UCSD-AML1 (cell line): ENCODE results near the gene XPOT.

ENCODE experiments used
- DNase-seq: peaks from one replicate; lab custom pipeline; 2025; ENCODE audit not compliant: unreplicated experiment; lab: John Stamatoyannopoulos, UW

Gene XPOT

DNA sequence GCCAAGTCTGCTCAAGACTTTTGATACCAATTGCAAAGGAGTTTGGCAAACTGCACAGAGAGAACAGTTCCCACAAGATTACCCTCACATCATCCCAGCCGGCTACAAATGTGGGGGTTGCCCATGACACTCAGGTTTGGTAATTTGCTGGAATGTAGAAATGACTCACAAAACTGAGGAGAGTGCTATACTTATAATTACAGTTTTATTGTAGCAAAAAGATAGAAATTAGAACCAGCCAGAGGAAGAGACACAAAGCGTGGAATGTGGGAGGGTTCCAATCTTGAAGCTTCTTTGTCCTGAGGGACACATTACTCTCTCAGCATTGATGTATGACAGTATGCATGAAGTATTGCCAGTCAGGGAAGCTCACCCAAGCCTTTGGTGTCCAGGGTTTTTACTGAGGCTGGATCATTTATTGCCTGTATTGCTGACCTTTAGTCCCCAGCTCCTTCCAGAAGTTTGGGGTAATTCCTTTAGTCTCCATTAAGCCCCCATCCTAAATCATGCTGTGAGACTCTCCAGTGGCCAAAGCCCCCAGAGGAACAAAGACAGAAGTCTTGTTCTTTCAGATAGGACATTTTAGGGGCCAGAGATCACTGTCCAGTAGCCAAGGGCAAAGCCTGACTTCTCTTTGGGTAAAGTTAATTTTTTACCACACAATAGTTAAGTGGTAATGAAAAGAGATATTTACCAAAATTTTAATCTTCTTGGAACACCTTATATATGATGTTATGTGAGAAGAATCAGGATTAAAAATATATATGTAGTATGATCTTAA, 57.6 kb downstream of the XPOT start:
- DNase-seq: no peak

DNA sequence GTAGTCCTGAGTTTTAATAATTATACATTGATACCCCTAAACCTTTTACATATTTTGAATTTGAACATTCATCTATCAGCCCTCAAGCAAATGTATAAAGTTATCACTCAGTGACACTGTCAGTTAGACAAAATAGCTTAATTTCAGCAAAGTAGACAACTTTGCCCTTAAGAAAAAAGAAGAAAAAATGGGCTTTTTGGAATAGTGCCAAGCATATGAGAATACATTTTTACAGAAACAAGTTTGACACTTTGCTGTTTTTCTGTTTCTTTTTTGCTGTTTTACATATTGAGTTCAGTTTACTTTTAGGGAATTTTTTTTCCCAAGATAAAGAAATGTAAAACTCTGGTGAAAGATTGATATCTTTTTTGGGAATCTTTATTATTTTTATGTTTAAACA, 62.0 kb downstream of the XPOT start:
- DNase-seq: no peak

DNA sequence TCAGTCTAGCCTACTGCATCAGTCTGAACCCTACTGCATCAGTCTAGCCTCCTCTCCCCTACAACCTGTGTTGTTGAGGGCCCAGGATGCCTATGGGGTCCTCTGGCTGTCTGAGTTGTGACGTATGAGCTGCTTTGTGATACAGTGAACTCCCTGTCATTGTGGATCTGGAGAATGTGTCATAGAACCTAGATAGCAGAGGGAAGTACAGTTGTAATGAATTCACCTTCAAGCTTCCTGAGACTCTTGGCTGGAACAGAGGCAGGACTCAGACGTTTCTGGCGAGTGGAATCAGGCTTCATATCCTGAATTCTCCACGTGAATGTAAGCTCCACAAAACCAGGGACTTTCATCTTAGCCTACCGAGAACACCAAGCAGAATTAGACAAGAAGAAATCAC, 64.8 kb downstream of the XPOT start:
- no peak for DNase-seq

DNA sequence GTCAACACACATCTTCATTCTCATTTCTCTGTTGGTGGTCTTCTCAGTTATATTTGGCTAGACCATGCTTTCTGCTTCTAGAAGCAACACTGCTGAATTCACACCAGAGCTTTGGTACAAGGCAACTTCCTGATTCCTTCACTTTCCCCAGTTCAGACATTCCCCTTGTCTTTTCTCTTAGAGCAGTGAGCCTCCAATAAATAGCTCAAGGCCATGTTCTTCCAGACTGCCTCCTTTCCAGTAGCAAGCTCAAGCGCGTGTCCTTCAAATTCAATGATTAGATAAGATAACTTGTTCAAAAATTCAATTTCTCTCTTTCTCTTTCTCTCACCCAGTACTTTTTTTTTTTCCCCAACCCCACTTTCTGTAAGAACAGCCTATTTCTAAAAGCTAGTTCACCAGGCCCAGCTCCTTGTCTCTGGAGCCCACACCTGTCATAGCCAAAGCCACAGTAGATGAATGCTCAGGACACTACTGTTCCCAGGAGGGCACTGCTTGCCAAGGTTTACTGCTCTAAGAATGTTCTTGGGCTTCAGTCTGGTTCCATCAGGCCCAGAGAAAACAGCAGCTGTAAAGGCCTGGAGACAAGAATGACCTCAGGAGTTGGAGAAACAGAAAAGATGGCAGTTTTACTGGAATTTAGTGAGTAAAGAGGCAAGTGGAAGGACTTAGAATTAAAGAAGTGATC, 65.4 kb downstream of the XPOT start:
- DNase-seq: no peak

DNA sequence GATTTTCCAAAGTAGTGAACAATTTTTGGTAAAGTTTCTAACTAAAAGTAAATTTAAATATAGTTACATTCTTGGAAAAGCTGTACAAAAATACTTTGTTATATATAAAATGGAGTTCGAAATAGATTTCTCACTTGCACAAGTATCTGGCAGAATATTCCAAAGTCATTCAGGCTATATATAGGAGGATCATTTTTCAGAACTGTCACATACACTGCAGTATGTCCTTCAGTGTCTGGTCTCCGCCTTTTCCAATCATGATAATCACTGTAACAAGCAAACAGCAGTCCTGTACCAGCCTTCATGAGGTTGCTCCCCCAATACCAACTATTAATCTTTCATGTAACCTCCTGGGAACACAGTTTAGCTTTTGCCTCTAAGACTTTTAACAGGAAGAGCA, 66.3 kb downstream of the XPOT start:
- DNase-seq: no peak

DNA sequence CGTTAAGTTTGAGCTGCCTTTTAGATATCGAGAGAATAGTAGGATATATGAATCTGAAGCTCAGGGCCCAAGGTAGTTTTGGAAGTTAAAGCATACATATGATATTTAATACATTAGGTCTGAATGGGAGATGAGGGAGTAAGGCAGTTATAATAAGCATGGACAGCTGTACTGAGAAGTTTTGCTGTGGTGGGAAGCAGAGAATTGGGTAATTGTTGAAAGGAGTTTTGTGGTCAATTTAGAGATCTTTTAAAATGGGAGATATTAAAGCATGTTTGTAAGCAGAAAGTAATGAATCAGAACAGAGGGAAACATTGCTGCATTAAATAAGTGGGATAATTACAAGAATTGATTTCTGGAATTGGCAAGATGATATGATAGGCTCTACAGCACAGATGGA, 69.0 kb downstream of the XPOT start:
- no peak for DNase-seq

DNA sequence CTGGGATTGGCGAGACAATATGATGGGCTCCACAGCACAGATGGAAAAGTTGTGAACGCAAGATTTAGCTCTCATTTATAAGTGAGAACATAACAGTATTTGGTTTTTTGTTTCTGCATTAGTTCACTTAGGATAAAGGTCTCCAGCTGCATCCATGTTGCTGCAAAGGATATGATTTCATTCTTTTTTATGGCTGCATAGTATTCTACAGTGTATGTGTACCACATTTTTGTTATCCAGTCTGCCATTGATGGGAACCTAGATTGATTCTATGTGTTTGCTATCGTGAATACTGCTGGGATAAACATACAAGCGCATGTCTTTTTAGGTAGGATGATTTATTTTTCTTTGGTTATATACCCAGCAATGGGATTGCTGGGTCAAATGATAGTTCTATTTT, 71.3 kb downstream of the XPOT start:
- no peak for DNase-seq

DNA sequence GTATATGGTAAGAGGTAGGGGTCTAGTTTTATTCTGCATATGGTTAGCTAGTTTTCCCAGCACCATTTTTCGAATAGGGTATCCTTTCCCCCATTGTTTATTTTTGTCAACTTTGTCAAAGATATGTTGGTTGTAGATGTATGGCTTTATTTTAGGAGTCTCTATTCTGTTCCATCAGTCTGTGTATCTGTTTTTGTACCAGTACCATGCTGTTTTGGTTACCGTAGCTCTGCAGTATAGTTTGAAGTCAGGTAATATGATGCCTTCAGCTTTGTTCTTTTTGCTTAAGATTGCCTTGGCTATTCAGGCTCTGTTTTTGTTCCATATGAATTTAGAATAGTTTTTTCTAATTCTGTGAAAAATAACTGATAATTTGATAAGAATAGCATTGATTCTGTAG, 72.7 kb downstream of the XPOT start:
- DNase-seq: no peak

DNA sequence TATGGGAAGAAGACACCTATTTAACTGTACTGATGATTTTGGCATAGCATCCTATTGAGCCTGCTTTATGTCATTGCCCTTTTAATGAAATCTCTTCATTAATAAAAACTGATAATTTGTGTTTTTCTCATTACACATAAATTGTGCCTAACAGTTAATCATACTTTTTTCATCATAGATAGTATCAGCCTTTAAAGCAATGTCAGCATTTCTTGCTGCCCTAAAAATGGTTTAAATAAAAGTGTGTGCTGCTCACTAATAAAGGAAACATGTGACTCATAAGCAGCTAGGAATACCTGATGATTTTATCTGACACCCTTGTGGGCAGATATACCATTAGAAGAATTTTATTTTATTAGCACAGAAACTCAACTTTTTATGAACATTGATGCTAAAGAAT, 74.5 kb downstream of the XPOT start:
- no peak for DNase-seq

DNA sequence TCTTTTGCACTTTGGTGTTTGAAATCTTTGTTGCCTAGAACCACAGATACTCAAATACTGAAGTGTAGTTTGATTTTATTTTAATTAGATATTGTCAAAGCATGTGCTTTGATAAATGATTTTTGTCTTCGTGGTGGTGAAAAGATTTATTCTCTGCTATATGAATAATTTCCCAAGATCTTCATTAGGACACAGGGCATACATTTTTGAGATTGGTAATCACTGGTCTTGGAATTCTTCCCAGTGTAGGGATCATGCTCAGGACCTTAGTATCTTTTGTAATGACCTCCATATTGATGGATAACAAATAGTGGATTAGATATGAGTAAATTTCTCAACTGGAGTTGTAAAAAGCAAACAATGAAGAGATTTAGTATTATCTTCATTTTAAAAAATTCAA, 76.0 kb downstream of the XPOT start:
- no peak for DNase-seq

DNA sequence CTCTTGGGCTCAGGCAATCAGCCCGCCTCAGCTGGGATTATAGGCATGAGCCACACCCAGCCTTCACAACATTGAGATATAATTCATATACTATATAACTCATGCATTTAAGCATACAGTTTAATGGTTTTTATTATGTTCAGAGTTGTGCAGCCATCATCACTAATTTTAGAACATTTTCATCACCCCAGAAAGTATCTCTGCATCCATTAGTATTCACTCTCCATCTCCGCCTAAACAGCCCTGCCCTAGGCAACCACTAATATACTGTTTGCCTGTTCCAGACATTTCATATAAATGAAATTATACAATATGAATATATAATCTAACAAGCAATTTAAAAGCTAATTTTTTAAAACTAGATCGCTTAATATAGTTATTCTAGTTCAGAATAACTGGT, 82.5 kb downstream of the XPOT start:
- no peak for DNase-seq

DNA sequence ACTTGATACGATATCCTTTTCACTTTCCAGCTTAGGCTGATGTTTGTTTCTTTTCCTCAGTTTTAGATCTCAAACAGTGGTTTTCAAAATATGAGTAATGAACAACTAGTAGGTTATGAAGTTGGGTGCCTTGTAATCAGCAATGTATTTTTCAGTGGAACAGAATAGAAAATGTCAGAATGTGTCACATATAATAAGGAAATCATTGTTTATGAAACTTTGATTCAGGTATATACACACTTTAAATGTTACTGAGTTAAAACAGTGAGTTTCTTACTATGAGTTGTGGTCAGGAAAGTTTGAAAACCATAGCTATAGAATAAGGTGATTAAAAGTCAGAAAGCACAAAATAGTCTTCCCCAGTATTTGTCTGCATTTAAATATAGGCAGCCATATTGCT, 87.5 kb downstream of the XPOT start:
- DNase-seq: no peak

DNA sequence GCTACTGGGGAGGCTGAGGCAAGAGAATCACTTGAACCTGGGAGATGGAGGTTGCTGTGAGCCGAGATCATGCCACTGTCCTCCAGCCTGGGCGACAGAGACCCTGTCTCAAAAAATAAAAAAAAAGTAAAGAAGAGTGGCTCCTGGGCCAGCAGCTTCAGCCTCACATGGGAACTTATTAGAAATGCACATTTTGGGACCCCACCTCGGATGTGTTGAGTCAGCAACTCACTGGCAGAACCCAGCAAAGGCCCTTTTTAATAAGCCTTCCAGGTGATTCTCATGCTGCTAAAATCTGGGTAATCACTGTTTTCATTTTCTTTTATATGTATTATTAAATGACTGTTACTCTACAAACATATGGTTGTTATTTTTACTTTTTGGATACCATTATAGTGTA, 89.3 kb downstream of the XPOT start:
- no peak for DNase-seq

DNA sequence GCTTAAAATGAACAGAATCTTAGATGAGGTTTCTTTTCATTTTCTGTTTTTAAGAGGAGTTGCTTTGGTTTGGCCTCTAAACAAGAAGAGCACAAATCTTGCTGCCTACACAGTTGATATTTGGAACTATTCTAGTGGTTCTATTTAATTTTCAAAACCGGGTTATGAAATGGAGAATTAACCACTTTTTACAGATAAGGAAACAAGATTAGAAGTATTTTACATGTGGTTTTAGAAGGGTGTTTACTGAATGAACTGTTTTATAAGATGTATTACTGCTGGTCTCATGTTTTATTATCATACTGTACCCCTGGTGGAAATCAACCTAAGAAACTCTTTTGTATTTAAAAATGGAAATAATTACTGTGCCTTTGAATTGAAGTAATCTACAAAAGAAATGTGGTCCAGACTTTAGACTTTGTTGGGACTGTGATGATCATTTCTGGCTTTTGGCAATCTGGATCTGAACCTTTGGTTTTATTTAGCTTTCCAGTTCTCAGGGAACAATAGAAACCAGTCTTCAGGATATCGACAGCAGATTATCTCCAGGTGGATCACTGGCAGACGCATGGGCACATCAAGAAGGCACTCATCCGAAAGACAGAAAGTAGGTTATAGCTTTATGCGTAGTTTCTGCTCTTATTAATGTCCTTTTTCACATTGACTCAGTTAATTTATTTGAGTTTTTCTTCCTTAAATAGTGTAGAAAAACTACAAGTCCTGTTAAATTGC, 91.0 kb downstream of the XPOT start:
- DNase-seq: no peak

DNA sequence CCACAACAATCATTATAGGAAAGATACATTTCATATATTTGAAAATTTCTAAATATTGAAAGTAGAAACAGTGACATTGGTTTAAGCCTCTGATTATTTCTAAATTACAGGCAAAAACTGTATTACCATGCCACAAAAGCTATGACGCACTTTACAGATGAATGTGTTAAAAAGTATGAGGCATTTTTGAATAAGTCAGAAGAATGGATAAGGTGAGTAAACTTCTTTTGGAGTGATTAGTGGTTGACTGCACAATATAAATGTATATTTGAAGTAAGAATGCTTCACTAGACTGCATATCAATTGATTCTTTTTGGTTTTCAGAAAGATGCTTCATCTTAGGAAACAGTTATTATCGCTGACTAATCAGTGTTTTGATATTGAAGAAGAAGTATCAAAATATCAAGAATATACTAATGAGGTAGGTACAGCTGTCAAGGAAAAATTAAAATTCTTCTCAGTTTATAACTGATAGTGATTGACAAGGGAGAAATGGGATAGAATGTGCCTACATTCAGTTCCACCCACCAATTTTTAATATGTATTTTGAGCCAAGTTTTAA, 92.7 kb downstream of the XPOT start:
- no peak for DNase-seq

DNA sequence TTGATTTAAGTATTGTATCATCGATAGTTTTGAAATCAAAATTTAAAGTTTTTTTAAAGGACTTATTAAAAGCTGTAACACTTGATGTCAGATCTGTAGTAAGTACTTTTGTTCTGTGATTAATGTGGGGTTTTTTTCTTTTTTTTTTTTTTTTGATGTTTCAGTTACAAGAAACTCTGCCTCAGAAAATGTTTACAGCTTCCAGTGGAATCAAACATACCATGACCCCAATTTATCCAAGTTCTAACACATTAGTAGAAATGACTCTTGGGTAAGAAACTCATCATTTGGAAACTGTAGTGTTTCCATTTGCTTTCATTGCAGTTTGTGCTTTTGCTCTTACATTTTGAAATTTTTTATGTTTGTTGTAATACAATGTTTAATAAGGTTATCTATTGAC, 93.3 kb downstream of the XPOT start:
- no peak for DNase-seq

DNA sequence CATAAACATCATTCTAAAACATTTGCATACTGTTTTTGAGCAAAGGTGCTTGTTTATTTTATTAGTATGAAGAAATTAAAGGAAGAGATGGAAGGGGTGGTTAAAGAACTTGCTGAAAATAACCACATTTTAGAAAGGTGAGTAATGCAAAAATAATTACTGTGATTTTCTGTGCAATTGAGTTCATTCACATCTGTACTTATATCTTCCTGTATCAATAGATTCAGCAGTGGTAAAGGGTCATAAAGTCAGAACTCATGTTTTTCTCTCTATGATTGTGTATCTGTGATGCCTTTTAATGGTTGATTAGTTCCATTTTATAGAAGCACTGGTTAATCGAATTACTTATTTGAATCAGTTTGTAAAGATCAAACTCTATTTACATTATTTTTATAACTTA, 93.7 kb downstream of the XPOT start:
- no peak for DNase-seq

DNA sequence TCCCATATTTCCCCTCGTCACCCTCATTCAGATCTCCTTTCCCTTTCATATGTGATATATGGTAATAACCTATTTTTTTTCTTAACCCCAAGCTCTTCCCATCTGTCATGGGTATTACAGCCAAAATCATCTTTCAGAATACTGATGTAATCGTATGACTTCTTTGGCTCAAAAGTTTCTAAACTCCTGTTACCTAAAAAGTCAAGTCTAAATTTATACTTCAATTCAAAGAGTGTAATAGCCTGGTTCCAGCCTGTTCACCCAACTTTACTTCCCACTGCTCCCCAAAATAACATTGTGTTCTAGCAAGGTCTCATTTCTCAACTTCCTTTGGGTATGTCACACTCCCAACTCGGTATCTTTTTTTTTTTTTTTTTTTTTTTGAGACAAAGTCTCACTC, 96.2 kb downstream of the XPOT start:
- DNase-seq: no peak
